ENCODE results near the gene TAS1R1.

DNA sequence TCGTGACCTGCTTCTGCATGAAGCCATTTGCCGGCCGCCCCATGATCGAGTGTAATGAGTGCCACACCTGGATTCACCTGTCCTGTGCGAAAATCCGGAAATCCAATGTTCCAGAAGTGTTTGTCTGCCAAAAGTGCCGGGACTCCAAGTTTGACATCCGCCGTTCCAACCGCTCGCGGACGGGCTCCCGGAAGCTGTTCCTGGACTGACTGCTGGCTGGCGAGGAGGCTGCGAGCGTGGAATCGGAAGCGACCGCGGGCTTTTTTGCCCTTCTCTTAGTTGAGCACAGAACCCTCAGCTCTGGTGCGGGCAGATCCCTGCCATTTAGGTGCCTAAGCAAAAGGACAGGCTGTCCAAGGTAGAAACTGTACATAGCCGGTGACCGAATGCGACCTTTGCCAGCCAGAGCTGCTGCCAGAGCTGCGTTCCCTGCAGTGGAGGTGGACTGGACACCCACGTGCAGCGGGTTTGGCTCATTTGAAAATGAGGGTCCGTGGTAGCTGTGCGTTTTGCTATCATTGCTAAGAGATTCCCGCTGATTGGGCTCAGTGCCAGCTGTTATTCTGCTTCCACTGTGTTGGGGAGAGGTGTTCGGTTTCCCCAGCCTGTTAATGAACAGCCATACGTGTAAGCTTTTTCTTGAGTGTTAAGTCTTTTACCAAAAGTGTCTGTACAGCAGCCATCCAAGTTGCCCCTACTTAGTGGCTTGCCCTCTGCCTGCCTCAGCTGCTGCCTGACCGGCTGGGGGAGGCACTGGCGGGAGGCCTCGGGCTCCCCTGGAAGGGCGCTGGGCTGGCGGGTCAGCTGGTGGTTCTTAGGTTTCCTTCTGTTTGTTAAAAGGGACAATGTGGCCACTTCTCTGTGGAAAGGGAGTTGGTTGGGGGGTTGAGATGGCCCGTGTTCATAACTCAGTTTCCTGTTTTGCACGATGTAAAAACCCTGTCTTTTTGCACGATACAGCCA lies 66.6 kb downstream of the TAS1R1 start:
- no peak for TF ChIP-seq MYC (IDR thresholded peaks at IDR 0.05; ENCODE audit: borderline replicate concordance, low read length)
- no peak for TF ChIP-seq MAX (IDR thresholded peaks at IDR 0.05)
- TF ChIP-seq HDAC2 (IDR thresholded peaks at IDR 0.05) = no peak
- no peak for TF ChIP-seq EP300 (IDR thresholded peaks at IDR 0.05)
- TF ChIP-seq CEBPB (IDR thresholded peaks at IDR 0.05) = no peak
- TF ChIP-seq HOXB5 (CRISPR knock-in tag; IDR thresholded peaks at IDR 0.05) = no peak
- no peak for TF ChIP-seq RAD21 (conservative IDR thresholded peaks at IDR 0.05 in 1 of 2, IDR thresholded peaks at IDR 0.05 in 1 of 2)
- TF ChIP-seq, protein P1, sequence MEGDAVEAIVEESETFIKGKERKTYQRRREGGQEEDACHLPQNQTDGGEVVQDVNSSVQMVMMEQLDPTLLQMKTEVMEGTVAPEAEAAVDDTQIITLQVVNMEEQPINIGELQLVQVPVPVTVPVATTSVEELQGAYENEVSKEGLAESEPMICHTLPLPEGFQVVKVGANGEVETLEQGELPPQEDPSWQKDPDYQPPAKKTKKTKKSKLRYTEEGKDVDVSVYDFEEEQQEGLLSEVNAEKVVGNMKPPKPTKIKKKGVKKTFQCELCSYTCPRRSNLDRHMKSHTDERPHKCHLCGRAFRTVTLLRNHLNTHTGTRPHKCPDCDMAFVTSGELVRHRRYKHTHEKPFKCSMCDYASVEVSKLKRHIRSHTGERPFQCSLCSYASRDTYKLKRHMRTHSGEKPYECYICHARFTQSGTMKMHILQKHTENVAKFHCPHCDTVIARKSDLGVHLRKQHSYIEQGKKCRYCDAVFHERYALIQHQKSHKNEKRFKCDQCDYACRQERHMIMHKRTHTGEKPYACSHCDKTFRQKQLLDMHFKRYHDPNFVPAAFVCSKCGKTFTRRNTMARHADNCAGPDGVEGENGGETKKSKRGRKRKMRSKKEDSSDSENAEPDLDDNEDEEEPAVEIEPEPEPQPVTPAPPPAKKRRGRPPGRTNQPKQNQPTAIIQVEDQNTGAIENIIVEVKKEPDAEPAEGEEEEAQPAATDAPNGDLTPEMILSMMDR (IDR thresholded peaks at IDR 0.05) = no peak
- TF ChIP-seq, protein P2, sequence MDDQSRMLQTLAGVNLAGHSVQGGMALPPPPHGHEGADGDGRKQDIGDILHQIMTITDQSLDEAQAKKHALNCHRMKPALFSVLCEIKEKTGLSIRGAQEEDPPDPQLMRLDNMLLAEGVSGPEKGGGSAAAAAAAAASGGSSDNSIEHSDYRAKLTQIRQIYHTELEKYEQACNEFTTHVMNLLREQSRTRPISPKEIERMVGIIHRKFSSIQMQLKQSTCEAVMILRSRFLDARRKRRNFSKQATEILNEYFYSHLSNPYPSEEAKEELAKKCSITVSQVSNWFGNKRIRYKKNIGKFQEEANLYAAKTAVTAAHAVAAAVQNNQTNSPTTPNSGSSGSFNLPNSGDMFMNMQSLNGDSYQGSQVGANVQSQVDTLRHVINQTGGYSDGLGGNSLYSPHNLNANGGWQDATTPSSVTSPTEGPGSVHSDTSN (IDR thresholded peaks at IDR 0.05) = no peak

Measured in A549 (cell line).